Glutamatergic neuron (in vitro differentiated cells): ENCODE data around the gene HHLA2. TPM values are rescaled to one million over a fixed set of nuclear protein-coding genes. Genes with fewer than 3 reads are reported as not detected.

Experiments
- DNase-seq: peaks from one replicate; pipeline ENCODE4 v3.0.0; 2022
- H3K27ac Mint-ChIP-seq: one replicate; pipeline ENCODE4 v1.8.0; 2020; ENCODE audit warnings: mild to moderate bottlenecking, mixed read lengths, inconsistent platforms; ENCODE audit not compliant: unreplicated experiment
- H3K27me3 Mint-ChIP-seq: one replicate; pipeline ENCODE4 v1.8.0; 2020; ENCODE audit warnings: mild to moderate bottlenecking, moderate library complexity, mixed read lengths, inconsistent platforms; ENCODE audit not compliant: unreplicated experiment
- H3K36me3 Mint-ChIP-seq: one replicate; pipeline ENCODE4 v1.8.0; 2020; ENCODE audit warnings: mild to moderate bottlenecking, mixed read lengths, inconsistent platforms; ENCODE audit not compliant: unreplicated experiment
- H3K4me1 Mint-ChIP-seq: one replicate; pipeline ENCODE4 v1.8.0; 2020; ENCODE audit warnings: mild to moderate bottlenecking, low read depth, mixed read lengths, inconsistent platforms; ENCODE audit not compliant: unreplicated experiment
- H3K4me3 Mint-ChIP-seq: one replicate; pipeline ENCODE4 v1.8.0; 2020; ENCODE audit warnings: mild to moderate bottlenecking, mixed read lengths, inconsistent platforms; ENCODE audit not compliant: unreplicated experiment
- H3K9me3 Mint-ChIP-seq: one replicate; pipeline ENCODE4 v1.8.0; 2020; ENCODE audit warnings: mild to moderate bottlenecking, moderate library complexity, mixed read lengths, inconsistent platforms; ENCODE audit not compliant: unreplicated experiment
- CTCF ChIP-seq: fragments of 200-600 bp; sonication (generic); IDR thresholded peaks from one replicate; pipeline ENCODE4 v1.5.0; 2021; ENCODE audit not compliant: partially characterized antibody, unreplicated experiment
- total RNA-seq: library from RNA; stranded (reverse); fragmentation: NEBNext Ultra II Directional; extraction: Animal tissue kit (Norgen Biotek cat#: 25700); gene quantifications from one replicate; pipeline ENCODE4 v1.2.1, GENCODE V29; 2021; ENCODE audit not compliant: unreplicated experiment

Gene HHLA2
- total RNA-seq, 1 donor from 2014 or later: not detected

- Mint-ChIP-seq H3K27ac (no peak overlapping the region), H3K36me3 (no peaks in the 10 kb centered on the region), H3K4me1 (peaks cover 5% of the 10 kb centered on the region), H3K27me3 (no peaks in the 10 kb centered on the region), H3K4me3 (no peak overlapping the region), H3K9me3 (peaks cover 2% of the 10 kb centered on the region)
- DNase-seq: no peak
- no peak for TF ChIP-seq CTCF
These were observed 33.6 kb downstream of the HHLA2 start for GRCh38 chr3:108329947-108330346.

GRCh38 chr3:108331792-108332191 is 35.4 kb downstream of the HHLA2 start:
- Mint-ChIP-seq H3K4me1 (peaks cover 5% of the 10 kb centered on the region), H3K27ac (no peak overlapping the region)
- DNase-seq: no peak

GRCh38 chr3:108333961-108334360 is 37.6 kb downstream of the HHLA2 start:
- no peak for TF ChIP-seq CTCF
- Mint-ChIP-seq H3K9me3 (peaks cover 2% of the 10 kb centered on the region), H3K4me1 (peaks cover 5% of the 10 kb centered on the region), H3K36me3 (no peaks in the 10 kb centered on the region), H3K27ac (no peak overlapping the region), H3K4me3 (no peak overlapping the region), H3K27me3 (no peaks in the 10 kb centered on the region)
- DNase-seq: no peak

More at GRCh38 chr3:108331792-108332191, 35.4 kb downstream of the HHLA2 start:
- no peak for TF ChIP-seq CTCF
- no peaks in the 10 kb centered on the region for H3K27me3 Mint-ChIP-seq
- no peaks in the 10 kb centered on the region for H3K36me3 Mint-ChIP-seq
- H3K4me3 Mint-ChIP-seq: no peak overlapping the region
- H3K9me3 Mint-ChIP-seq: peaks cover 2% of the 10 kb centered on the region

DNA sequence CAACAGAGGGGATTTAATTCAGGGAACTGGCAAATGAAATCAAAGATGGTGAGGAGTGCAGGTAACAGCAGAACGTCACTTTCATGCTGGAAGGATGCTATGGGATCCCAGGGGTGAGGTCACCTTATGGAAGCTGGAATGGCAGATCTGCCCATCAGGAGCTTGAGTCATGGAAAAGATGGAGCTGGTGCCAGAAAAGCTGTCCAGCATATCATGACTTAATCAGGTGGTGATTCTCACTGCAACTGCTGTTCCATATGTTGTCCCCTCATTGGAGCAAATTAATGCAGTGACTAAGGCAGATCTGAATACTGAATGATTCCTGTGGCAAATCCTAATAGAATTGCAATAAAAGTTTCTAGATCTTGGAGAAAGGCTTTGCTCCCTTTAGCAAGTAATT is 38.4 kb downstream of the HHLA2 start:
- Mint-ChIP-seq H3K4me3 (no peak overlapping the region), H3K9me3 (no peaks in the 10 kb centered on the region), H3K4me1 (peaks cover 5% of the 10 kb centered on the region), H3K27me3 (no peaks in the 10 kb centered on the region), H3K36me3 (no peaks in the 10 kb centered on the region), H3K27ac (no peak overlapping the region)
- no peak for TF ChIP-seq CTCF
- no peak for DNase-seq

DNA sequence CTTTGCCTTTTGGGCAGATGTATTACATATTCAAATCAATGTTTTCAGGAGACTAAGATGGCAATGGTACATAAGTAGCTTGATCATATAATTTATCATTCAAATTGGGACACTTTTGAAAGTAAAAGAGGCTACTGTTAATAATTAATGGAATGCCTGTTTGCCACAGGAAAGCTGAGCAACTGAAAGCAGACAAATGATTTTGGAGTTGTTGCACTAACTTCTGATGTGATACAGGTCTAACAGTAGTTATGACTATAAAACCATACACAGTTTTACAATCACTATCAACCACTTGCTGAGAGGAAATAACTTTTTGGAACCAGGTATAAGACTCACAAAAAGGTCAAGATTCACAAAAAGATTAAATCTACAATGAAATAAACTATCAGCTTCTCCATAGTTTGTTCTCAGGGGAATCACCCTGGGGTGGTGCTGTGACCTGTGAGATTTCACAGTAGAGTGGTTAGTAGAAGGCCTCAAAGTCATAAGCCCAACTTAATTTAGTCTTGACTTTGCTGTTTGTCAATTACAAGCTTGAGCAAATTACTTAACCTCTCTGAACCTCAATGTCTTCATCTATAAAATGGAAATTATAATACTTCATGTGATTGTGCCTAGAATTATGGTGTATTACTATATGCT is 42.7 kb downstream of the HHLA2 start:
- Mint-ChIP-seq H3K27me3 (no peaks in the 10 kb centered on the region), H3K4me1 (no peaks in the 10 kb centered on the region), H3K4me3 (no peak overlapping the region), H3K27ac (no peak overlapping the region), H3K9me3 (no peaks in the 10 kb centered on the region), H3K36me3 (no peaks in the 10 kb centered on the region)
- no peak for DNase-seq
- TF ChIP-seq CTCF: no peak
